ENCODE data around the gene MN1. TPM values are rescaled to one million over a fixed set of nuclear protein-coding genes. Genes with fewer than 3 reads are reported as not detected.
A peak's percentile ranks its signal among the peaks of the same experiment; 100 is the strongest.

The MN1 gene
- total RNA-seq, 1 donor from 2014 or later = 145 TPM

GRCh38 chr22:27834364-27835185 is 33.0 kb upstream of the MN1 start:
- peaks cover 4% of the 10 kb centered on the region for H3K9me3 Mint-ChIP-seq (ENCODE audit: unreplicated experiment)
- DNase-seq (ENCODE audit: extremely low spot score, unreplicated experiment) = no peak
- no peaks in the 10 kb centered on the region for H3K27me3 Mint-ChIP-seq (ENCODE audit: unreplicated experiment)
- H3K4me1 Mint-ChIP-seq (ENCODE audit: unreplicated experiment) = peaks cover 59% of the 10 kb centered on the region
- peak overlapping the region; percentile 86 for H3K27ac Mint-ChIP-seq (ENCODE audit: unreplicated experiment)
- H3K36me3 Mint-ChIP-seq (ENCODE audit: unreplicated experiment) = peaks cover 6% of the 10 kb centered on the region
- TF ChIP-seq, protein P1, sequence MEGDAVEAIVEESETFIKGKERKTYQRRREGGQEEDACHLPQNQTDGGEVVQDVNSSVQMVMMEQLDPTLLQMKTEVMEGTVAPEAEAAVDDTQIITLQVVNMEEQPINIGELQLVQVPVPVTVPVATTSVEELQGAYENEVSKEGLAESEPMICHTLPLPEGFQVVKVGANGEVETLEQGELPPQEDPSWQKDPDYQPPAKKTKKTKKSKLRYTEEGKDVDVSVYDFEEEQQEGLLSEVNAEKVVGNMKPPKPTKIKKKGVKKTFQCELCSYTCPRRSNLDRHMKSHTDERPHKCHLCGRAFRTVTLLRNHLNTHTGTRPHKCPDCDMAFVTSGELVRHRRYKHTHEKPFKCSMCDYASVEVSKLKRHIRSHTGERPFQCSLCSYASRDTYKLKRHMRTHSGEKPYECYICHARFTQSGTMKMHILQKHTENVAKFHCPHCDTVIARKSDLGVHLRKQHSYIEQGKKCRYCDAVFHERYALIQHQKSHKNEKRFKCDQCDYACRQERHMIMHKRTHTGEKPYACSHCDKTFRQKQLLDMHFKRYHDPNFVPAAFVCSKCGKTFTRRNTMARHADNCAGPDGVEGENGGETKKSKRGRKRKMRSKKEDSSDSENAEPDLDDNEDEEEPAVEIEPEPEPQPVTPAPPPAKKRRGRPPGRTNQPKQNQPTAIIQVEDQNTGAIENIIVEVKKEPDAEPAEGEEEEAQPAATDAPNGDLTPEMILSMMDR (IDR thresholded peaks at IDR 0.05) = no peak
- no peak overlapping the region for H3K4me3 Mint-ChIP-seq (ENCODE audit: unreplicated experiment)

- H3K4me3 Mint-ChIP-seq (ENCODE audit: unreplicated experiment) = no peak overlapping the region
- H3K9me3 Mint-ChIP-seq (ENCODE audit: unreplicated experiment) = peaks cover 4% of the 10 kb centered on the region
- peaks cover 52% of the 10 kb centered on the region for H3K4me1 Mint-ChIP-seq (ENCODE audit: unreplicated experiment)
- no peak for DNase-seq (ENCODE audit: extremely low spot score, unreplicated experiment)
- TF ChIP-seq, protein P1 (IDR thresholded peaks at IDR 0.05) = no peak
- no peaks in the 10 kb centered on the region for H3K27me3 Mint-ChIP-seq (ENCODE audit: unreplicated experiment)
- H3K36me3 Mint-ChIP-seq (ENCODE audit: unreplicated experiment) = peaks cover 8% of the 10 kb centered on the region
- no peak overlapping the region for H3K27ac Mint-ChIP-seq (ENCODE audit: unreplicated experiment)
These were observed 32.2 kb upstream of the MN1 start for GRCh38 chr22:27833803-27834202.

GRCh38 chr22:27832606-27833005 is 31.1 kb upstream of the MN1 start:
- Mint-ChIP-seq H3K27ac (ENCODE audit: unreplicated experiment) (no peak overlapping the region), H3K27me3 (ENCODE audit: unreplicated experiment) (no peaks in the 10 kb centered on the region), H3K9me3 (ENCODE audit: unreplicated experiment) (peaks cover 3% of the 10 kb centered on the region), H3K36me3 (ENCODE audit: unreplicated experiment) (peaks cover 5% of the 10 kb centered on the region), H3K4me3 (ENCODE audit: unreplicated experiment) (no peak overlapping the region), H3K4me1 (ENCODE audit: unreplicated experiment) (peaks cover 47% of the 10 kb centered on the region)
- no peak for DNase-seq (ENCODE audit: extremely low spot score, unreplicated experiment)
- TF ChIP-seq, protein P1 (IDR thresholded peaks at IDR 0.05) = no peak

DNA sequence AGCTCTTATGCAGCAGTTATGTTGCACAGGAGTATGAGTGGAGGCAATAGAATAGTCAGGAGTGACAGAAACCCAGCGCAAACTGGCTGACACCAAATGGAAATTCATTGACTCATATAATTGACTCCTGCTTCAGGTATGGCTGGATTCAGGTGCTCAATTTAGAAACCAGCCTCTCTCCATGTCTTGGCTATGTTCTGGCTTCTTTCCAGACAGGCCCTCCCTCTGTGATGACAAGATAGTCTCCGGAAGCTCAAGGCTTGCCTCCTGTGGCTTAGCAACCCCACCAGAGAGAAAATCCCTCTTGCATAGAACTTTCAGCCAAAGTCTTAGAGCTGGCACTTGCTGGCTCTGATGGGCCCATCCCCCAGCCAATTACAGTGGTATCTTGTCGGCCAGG is 28.1 kb upstream of the MN1 start:
- DNase-seq (ENCODE audit: extremely low spot score, unreplicated experiment) = no peak
- Mint-ChIP-seq H3K4me3 (ENCODE audit: unreplicated experiment) (no peak overlapping the region), H3K9me3 (ENCODE audit: unreplicated experiment) (no peaks in the 10 kb centered on the region), H3K27me3 (ENCODE audit: unreplicated experiment) (no peaks in the 10 kb centered on the region), H3K27ac (ENCODE audit: unreplicated experiment) (no peak overlapping the region), H3K4me1 (ENCODE audit: unreplicated experiment) (peaks cover 23% of the 10 kb centered on the region), H3K36me3 (ENCODE audit: unreplicated experiment) (peaks cover 2% of the 10 kb centered on the region)
- TF ChIP-seq, protein P1 (IDR thresholded peaks at IDR 0.05) = no peak
